Measurements from ENCODE around the gene TMEM117.

TMEM117 gene

DNA sequence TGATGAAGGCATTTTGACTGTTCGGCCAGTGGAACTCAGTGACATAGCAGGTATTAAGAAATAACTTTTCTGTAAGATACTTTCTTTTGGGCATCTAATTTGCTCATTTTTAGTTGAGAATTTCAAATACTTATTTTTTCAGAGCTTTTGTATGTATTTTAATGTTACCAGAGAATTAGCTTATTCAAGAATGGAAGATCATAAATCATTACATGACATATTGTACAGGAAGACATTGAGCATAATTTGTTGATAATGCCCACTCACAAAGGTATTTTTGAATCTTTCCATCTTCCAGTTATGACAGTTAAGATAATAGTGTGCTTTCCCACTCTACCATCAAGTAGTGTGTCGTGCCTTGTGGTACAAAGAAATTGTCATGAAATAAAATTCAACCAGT lies 36.5 kb downstream of the TMEM117 start:
- in situ Hi-C loops (cut with HindIII; ENCODE audit: low pct_ligation_motif_present, low pct_unique_long_range_greater_than_20kb, low sequenced_read_pairs), result no loop called here
- DNase-seq, result no peak

DNA sequence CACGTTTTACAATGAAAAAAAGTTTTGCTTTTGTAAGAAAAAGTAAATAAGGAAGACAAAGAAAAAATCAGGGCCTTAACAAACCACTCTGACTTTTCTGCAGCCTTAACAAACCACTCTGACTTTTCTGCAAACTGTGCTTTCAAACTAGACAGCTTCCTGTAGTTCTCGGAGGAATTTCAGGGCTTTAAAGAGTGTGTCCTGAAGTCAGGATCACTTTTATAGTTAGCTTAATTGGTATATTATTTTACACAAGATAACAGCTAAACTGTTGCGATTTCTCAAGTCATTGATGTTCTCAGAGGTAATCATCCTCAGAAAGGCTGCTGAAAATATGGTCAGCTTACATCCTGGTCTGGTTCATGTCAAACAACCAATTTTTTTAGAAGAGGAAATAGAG lies 42.2 kb downstream of the TMEM117 start:
- DNase-seq, result no peak
- in situ Hi-C loops (cut with HindIII; ENCODE audit: low pct_ligation_motif_present, low pct_unique_long_range_greater_than_20kb, low sequenced_read_pairs), result no loop called here

GRCh38 chr12:43880547-43880946 lies 44.7 kb downstream of the TMEM117 start:
- in situ Hi-C loops (cut with HindIII; ENCODE audit: low pct_ligation_motif_present, low pct_unique_long_range_greater_than_20kb, low sequenced_read_pairs), result loop anchor here (10.0 kb wide), 1 partner anchor 106 kb away; no protein-coding TSS in a partner anchor
- DNase-seq, result no peak

GRCh38 chr12:43882578-43883178 lies 46.8 kb downstream of the TMEM117 start:
- peak; percentile 76 for DNase-seq
- in situ Hi-C loops (cut with HindIII; ENCODE audit: low pct_ligation_motif_present, low pct_unique_long_range_greater_than_20kb, low sequenced_read_pairs), result loop anchor here (10.0 kb wide), 1 partner anchor 108 kb away; no protein-coding TSS in a partner anchor

GRCh38 chr12:43883311-43883710 lies 47.4 kb downstream of the TMEM117 start:
- in situ Hi-C loops (cut with HindIII; ENCODE audit: low pct_ligation_motif_present, low pct_unique_long_range_greater_than_20kb, low sequenced_read_pairs), result loop anchor here (10.0 kb wide), 1 partner anchor 109 kb away; no protein-coding TSS in a partner anchor
- no peak for DNase-seq

- DNase-seq, result no peak
- in situ Hi-C loops (cut with HindIII; ENCODE audit: low pct_ligation_motif_present, low pct_unique_long_range_greater_than_20kb, low sequenced_read_pairs), result loop anchor here (10.0 kb wide), 1 partner anchor 109 kb away; no protein-coding TSS in a partner anchor
Observed at GRCh38 chr12:43883748-43884147, 47.9 kb downstream of the TMEM117 start.

DNA sequence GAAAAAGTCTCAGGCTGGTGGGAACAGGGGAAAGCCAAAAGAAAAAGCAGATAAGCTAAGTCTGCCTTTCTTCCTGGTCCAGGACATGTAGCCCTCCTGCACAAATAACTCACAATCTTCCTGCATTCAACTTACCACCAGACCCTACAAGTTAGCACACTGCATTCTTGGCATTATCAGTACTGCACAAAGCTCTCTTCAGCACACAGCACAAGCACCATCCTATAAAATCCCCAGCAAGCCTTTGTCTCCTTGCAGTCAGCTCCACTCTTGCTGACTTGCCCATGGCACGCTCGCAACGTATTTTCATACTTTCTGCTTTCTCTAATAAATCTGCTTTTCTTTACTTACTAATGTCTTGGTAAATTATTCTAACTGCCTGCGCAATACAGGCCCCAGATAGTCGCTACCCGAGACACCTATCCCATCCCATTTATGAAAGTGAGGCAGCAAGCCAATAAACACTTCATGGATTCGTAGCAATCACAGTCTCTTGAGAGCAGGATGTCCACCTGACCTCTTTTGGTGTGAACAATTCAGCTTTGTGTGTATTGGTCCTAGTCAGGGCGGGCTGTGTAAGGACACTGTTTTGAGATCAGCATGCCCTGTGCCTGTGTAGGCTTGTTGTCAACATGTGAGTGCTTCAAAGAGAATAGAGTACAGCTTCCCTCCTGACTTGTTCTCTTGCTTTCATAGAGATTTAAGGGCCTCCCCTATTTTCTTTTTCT lies 49.0 kb downstream of the TMEM117 start:
- in situ Hi-C loops (cut with HindIII; ENCODE audit: low pct_ligation_motif_present, low pct_unique_long_range_greater_than_20kb, low sequenced_read_pairs), result loop anchor here (10.0 kb wide), 1 partner anchor 110 kb away; no protein-coding TSS in a partner anchor
- DNase-seq, result no peak

- in situ Hi-C loops (cut with HindIII; ENCODE audit: low pct_ligation_motif_present, low pct_unique_long_range_greater_than_20kb, low sequenced_read_pairs), result loop anchor here (10.0 kb wide), 1 partner anchor 113 kb away; no protein-coding TSS in a partner anchor
Observed at GRCh38 chr12:43887397-43887796, 51.5 kb downstream of the TMEM117 start.

GRCh38 chr12:43891856-43892574 lies 56.1 kb downstream of the TMEM117 start:
- no peak for DNase-seq
- in situ Hi-C loops (cut with HindIII; ENCODE audit: low pct_ligation_motif_present, low pct_unique_long_range_greater_than_20kb, low sequenced_read_pairs), result no loop called here

More at GRCh38 chr12:43887397-43887796, 51.5 kb downstream of the TMEM117 start:
- DNase-seq, result no peak

DNA sequence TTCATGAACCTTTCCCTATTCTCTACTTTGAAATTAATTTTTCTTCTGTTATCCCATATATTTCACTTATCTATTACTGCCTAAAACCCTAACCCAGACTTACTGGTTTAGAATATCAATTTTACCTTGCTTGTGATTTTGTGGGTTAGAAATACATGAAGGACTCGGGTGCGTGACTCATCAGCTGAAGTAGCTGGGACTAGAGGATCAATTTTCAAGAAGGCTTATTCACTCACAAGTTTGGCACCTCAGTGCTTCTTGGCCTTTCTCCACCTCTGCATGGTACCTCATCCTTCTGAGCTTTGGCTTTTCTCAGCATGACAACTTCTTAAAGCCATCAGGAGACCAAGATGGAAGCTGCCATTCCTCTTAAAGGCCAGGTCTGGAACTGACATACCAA lies 57.8 kb downstream of the TMEM117 start:
- in situ Hi-C loops (cut with HindIII; ENCODE audit: low pct_ligation_motif_present, low pct_unique_long_range_greater_than_20kb, low sequenced_read_pairs), result no loop called here
- DNase-seq, result no peak

- in situ Hi-C loops (cut with HindIII; ENCODE audit: low pct_ligation_motif_present, low pct_unique_long_range_greater_than_20kb, low sequenced_read_pairs), result no loop called here
- no peak for DNase-seq
Observed at GRCh38 chr12:43895580-43896206, 59.8 kb downstream of the TMEM117 start.

GRCh38 chr12:43896496-43896895 lies 60.6 kb downstream of the TMEM117 start:
- DNase-seq, result peak; percentile 58
- in situ Hi-C loops (cut with HindIII; ENCODE audit: low pct_ligation_motif_present, low pct_unique_long_range_greater_than_20kb, low sequenced_read_pairs), result no loop called here

- DNase-seq, result no peak
- in situ Hi-C loops (cut with HindIII; ENCODE audit: low pct_ligation_motif_present, low pct_unique_long_range_greater_than_20kb, low sequenced_read_pairs), result no loop called here
Observed at GRCh38 chr12:43898474-43898873, 62.6 kb downstream of the TMEM117 start.

- no peak for DNase-seq
- in situ Hi-C loops (cut with HindIII; ENCODE audit: low pct_ligation_motif_present, low pct_unique_long_range_greater_than_20kb, low sequenced_read_pairs), result no loop called here
Observed at GRCh38 chr12:43899574-43899973, 63.7 kb downstream of the TMEM117 start.

DNA sequence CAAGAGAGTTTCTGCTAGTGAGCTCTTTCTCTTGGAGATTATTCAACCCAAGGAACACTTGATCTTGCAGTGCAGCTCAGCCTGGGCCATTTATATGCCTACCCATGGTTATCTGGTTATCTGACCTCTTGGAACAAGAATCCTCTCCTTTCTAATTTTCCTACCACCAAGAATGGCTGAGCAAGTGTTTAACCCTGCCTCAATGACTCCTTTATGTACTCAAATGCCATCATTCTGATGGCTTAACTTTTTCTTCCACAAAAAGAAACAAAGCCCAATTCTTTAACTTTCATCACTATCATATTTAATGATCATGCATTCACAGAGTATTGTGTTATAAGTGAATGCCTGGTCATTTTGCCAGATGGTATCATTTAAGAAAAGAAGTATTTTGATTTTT lies 67.8 kb downstream of the TMEM117 start:
- in situ Hi-C loops (cut with HindIII; ENCODE audit: low pct_ligation_motif_present, low pct_unique_long_range_greater_than_20kb, low sequenced_read_pairs), result no loop called here
- DNase-seq, result no peak

GRCh38 chr12:43912859-43913258 lies 77.0 kb downstream of the TMEM117 start:
- no peak for DNase-seq
- in situ Hi-C loops (cut with HindIII; ENCODE audit: low pct_ligation_motif_present, low pct_unique_long_range_greater_than_20kb, low sequenced_read_pairs), result no loop called here

- DNase-seq, result no peak
- in situ Hi-C loops (cut with HindIII; ENCODE audit: low pct_ligation_motif_present, low pct_unique_long_range_greater_than_20kb, low sequenced_read_pairs), result no loop called here
Observed at GRCh38 chr12:43914391-43914790, 78.5 kb downstream of the TMEM117 start.

DNA sequence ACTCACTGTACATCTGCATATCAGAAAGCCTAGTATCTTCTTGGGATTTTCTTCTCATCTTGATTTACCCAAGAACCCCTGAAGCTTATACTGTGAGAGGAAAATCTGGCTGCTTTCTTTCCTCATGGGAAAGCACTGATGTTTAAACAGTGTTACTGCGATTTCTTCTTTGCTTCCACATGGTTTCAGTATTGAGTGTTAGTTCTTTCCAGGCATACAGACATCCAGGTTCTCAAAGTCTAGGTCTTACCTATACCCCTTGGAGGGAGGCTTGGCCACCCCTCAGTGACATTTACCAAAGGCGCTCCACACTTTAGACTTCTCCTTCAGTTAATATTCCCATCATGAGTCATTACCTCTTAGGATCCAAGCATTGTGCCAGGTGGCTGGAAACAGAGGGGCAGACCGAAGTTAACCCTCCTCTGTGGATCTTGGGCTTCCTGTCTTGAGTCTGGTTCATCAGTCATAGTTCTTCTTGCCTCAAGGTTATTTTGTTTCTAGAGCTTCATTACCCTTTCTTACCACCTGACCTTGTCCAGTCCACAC lies 79.1 kb downstream of the TMEM117 start:
- in situ Hi-C loops (cut with HindIII; ENCODE audit: low pct_ligation_motif_present, low pct_unique_long_range_greater_than_20kb, low sequenced_read_pairs), result no loop called here
- DNase-seq, result peak; percentile 33

GRCh38 chr12:43917896-43918295 lies 82.0 kb downstream of the TMEM117 start:
- no peak for DNase-seq
- in situ Hi-C loops (cut with HindIII; ENCODE audit: low pct_ligation_motif_present, low pct_unique_long_range_greater_than_20kb, low sequenced_read_pairs), result no loop called here
